HG03060 (cell line): ENCODE results near the gene ZNF442.
"Not testable (repeated sequence)": the region's sequence is repeated elsewhere in the genome, so short reads cannot be mapped to it uniquely, and the experiment has no call there.

Experiments used
- ATAC-seq: cut with Tn5 transposase; IDR thresholded peaks from one replicate; pipeline ENCODE4 v1.9.1; 2021; ENCODE audit warnings: low read depth, moderate number of reproducible peaks; ENCODE audit not compliant: unreplicated experiment

Gene ZNF442

DNA sequence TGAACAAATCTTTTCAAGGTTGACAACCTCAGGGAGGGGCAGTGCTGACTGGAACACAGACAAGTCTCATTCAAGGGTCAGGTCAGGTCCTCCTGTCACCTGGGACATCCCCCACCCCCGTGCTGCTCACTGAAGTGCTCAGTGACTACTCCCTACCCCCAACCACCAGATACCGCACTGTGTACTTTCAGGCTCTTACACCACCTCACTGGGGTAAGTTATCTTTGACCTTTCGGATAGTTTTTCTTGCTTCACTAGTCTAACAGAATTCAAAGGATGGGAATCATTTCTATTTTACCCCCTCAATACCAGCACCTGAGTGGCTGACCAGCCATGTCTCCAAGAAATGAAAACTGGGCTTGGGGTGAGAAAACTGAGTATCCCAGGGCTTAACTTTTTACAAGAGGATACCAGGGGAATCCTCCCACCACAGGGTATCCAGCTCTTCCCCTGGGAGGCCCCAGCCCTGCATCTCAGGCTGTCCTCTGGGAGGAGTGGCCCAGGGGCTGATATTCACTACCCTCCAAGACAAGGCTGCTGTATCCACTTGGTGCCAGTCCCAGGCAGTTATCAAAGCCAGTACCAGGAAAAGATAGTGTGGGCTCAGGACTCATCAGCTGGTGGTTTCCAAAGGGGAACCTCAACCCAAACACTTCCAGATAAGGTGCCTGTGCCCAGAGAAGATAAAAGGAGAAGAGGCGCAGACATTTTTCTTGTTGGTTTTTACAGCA is 34.1 kb downstream of the ZNF442 start:
- ATAC-seq, result no peak

DNA sequence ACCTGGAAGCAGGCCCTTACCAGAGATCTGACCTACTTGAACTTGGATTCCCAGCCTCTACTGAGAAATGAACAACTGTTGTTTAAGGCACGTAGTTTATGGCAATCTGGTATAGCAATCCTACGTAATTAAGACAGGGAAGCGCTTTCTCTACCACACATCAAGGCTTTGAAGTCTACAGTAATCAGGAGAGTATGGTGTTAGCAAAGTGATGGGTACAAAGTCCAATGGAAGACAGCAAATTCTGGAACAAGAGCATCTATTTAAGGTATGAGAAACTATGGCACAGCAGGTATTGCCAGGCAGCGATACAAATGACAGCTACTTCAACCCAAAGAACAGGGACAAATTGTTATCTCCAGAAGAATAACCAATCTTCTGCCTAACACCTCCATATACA is 35.1 kb downstream of the ZNF442 start:
- ATAC-seq, result no peak

DNA sequence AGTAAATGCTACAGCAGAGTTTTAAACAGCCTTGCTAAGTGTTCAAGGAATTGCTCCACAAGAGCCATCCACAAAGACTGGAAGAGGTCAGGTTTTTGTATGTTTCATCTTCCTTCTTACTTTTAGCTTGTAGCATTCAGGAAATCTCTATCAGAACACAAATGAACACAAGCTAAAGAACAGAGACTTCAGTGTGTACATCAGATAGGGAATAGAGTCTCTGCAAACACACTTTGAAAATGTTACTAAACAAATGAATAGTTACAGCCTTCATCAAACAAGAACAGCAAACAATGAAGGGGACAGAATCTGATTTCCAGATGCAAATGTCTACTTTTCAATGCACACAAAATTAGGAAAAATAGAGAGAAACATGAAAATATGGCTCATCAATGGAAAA is 39.8 kb downstream of the ZNF442 start:
- ATAC-seq, result no peak

DNA sequence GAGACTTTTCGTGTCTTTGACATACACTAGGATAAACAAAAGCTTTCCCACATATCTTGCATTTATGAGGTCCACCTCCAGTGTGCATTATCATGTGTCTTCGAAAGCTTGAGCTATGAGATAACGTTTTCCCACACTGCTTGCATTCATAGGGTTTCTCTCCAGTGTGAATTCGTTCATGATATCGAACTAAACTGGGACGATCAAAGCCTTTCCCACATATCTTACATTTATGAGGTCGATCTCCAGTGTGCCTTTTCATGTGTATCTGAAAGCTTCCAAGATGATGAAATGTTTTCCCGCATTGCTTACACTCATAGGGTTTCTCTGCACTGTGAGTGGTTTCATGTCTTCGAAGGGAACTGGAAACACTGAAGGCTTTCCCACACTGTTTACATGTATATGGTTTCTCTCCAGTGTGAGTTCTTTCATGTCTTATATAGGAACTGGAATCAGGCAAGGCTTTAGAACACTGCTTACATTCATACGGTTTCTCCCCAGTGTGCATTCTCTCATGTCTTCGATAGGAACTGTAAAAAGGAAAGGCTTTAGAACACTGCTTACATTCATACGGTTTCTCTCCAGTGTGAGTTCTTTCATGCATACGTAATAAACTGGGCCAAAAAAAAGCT is 46.6 kb downstream of the ZNF442 start:
- ATAC-seq, result no peak

DNA sequence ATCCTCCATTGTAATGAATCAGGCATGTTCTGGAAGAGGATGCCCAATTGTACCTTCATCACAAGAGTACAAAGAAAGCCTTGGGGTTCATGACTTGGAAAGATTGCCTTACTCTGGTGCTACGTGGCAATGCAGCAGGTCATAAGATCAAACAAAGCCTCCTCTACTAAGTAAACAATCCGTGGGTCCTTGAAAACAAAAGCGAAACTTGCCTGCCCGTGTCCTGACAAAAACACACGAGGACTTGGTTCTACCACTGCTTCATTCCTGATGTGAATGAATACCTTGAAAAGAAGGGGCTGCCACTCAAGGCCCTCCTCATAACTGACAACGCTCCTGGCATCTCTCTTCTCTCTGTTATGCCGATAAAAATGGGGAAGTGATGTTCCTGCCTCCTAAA is 50.9 kb downstream of the ZNF442 start:
- no peak for ATAC-seq

DNA sequence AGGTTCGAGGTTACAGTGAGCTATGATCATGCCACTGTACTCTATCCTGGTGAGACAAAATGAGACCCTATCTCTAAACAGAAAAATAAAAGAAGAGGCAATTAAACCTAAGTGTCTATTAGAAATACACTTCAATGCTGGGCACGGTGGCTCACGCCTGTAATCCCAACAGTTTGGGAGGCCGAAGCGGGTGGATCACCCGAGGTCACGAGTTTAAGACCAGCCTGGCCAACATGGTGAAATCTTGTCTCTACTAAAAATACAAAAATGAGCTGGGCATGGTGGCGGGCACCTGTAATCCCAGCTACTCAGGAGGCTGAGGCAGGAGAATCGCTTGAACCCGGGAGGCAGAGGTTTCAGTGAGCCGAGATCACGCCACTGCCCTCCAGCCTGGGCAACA is 56.6 kb downstream of the ZNF442 start:
- not testable (repeated sequence) for ATAC-seq
